Coronary artery (tissue), 2 donors: ENCODE results near the gene ZDHHC17.
A peak's percentile ranks its signal among the peaks of the same experiment; 100 is the strongest.

Experiments used
- DNase-seq: peaks from one replicate; pipeline ENCODE4 v3.0.0-alpha.2; 2017; ENCODE audit warnings: low spot score
- H3K27ac ChIP-seq, 2 donors: fragments of 200-600 bp; sonication (generic); one replicate each; pipeline ENCODE4 v1.5.1; 2016 to 2019
- H3K4me3 ChIP-seq: fragments of 200-600 bp; sonication (generic); 2 replicates; pipeline ENCODE4 v1.5.1; 2016; ENCODE audit warnings: mild to moderate bottlenecking, moderate library complexity
- TF ChIP-seq, protein P1 (sequence below): fragments of 200-600 bp; sonication (generic); IDR thresholded peaks from one replicate; pipeline ENCODE4 v1.5.1; 2019; ENCODE audit warnings: antibody characterized with exemption

The ZDHHC17 gene, protein sequence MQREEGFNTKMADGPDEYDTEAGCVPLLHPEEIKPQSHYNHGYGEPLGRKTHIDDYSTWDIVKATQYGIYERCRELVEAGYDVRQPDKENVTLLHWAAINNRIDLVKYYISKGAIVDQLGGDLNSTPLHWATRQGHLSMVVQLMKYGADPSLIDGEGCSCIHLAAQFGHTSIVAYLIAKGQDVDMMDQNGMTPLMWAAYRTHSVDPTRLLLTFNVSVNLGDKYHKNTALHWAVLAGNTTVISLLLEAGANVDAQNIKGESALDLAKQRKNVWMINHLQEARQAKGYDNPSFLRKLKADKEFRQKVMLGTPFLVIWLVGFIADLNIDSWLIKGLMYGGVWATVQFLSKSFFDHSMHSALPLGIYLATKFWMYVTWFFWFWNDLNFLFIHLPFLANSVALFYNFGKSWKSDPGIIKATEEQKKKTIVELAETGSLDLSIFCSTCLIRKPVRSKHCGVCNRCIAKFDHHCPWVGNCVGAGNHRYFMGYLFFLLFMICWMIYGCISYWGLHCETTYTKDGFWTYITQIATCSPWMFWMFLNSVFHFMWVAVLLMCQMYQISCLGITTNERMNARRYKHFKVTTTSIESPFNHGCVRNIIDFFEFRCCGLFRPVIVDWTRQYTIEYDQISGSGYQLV

DNA sequence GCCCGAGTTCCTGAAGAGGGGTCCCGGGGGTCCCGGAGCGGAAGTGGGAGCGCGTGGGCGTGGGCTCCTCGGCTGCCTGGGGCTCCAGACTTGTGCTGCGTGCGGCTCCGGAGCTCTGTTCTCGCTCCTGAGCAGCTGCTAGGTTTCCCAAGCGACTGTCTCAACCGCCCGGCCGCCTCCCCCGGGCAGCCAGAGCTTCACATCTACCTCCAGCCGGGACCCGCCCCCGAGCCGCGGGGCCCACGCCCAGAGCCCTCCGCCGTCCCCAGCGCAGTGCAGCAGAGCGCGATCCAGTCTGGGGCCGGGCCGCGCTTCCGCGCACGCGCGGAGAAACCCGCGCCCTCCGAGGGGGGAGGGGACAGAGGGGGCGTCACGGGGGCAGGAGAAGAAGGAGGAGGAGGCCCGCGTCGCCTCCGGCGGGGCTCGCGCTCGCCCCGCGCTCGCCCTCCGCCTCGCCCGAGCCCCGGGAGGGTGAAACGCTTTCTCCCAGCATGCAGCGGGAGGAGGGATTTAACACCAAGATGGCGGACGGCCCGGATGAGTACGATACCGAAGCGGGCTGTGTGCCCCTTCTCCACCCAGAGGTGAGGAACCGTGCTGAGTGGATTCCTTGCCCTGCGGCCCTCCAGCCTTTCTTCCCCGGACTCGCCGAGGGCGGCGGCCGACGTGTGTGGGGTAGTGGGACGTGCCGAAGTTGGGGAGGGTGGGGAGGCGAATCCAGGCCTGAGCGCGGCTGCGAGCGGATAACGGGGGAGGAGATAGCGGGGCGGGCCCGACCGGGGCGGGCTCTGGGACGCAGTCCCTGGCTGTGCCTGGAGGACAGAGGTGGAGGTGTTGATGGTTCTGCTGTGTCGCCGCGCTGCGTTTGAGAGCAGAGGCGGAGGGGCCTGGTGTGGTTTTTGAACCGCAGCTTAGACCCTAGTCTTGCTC, at the start of gene ZDHHC17:
ZDHHC17 (plus strand) TSS at position 370 of the 930 bp plus-strand sequence; CDS start at position 492, 122 bp downstream.
- TF ChIP-seq, protein P1, sequence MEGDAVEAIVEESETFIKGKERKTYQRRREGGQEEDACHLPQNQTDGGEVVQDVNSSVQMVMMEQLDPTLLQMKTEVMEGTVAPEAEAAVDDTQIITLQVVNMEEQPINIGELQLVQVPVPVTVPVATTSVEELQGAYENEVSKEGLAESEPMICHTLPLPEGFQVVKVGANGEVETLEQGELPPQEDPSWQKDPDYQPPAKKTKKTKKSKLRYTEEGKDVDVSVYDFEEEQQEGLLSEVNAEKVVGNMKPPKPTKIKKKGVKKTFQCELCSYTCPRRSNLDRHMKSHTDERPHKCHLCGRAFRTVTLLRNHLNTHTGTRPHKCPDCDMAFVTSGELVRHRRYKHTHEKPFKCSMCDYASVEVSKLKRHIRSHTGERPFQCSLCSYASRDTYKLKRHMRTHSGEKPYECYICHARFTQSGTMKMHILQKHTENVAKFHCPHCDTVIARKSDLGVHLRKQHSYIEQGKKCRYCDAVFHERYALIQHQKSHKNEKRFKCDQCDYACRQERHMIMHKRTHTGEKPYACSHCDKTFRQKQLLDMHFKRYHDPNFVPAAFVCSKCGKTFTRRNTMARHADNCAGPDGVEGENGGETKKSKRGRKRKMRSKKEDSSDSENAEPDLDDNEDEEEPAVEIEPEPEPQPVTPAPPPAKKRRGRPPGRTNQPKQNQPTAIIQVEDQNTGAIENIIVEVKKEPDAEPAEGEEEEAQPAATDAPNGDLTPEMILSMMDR = no peak
- Histone ChIP-seq H3K27ac (peak within 1 kb of the TSS; percentile 90 to 98), H3K4me3 (peak within 1 kb of the TSS; percentile 94)
- peak; percentile 94 for DNase-seq

GRCh38 chr12:76714415-76714814, 49.5 kb upstream of the ZDHHC17 start:
- DNase-seq = no peak
- H3K4me3 ChIP-seq = no peak overlapping the region
- no peak overlapping the region for H3K27ac ChIP-seq
- TF ChIP-seq, protein P1 = no peak

GRCh38 chr12:76714861-76715260, 49.1 kb upstream of the ZDHHC17 start:
- no peak for DNase-seq
- H3K4me3 ChIP-seq = no peak overlapping the region
- H3K27ac ChIP-seq = no peak overlapping the region
- TF ChIP-seq, protein P1 = no peak

- DNase-seq = no peak
- H3K4me3 ChIP-seq = no peak overlapping the region
- TF ChIP-seq, protein P1 = no peak
- no peak overlapping the region for H3K27ac ChIP-seq
Observed at GRCh38 chr12:76715332-76715731, 48.6 kb upstream of the ZDHHC17 start.

DNA sequence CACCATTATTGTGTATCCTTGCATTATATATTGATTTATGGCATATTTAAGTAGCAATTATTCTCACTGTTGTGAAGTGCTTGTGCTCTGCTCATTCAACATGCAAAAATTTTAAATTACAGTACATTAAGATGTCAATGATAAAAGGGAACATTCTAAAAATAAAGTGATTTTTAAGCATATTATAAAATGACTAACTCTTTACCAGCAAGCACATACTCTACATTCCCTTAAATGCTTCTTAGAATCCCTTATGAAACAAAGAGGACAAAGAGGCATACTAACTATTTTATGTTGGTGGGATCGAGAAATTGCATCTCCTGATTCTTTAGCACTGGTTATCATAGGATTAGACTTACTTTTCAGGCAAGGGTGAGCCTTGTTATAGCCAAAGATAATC, 46.6 kb upstream of the ZDHHC17 start:
- no peak for DNase-seq
- Histone ChIP-seq H3K27ac (no peak overlapping the region), H3K4me3 (no peak overlapping the region)
- TF ChIP-seq, protein P1 = no peak

DNA sequence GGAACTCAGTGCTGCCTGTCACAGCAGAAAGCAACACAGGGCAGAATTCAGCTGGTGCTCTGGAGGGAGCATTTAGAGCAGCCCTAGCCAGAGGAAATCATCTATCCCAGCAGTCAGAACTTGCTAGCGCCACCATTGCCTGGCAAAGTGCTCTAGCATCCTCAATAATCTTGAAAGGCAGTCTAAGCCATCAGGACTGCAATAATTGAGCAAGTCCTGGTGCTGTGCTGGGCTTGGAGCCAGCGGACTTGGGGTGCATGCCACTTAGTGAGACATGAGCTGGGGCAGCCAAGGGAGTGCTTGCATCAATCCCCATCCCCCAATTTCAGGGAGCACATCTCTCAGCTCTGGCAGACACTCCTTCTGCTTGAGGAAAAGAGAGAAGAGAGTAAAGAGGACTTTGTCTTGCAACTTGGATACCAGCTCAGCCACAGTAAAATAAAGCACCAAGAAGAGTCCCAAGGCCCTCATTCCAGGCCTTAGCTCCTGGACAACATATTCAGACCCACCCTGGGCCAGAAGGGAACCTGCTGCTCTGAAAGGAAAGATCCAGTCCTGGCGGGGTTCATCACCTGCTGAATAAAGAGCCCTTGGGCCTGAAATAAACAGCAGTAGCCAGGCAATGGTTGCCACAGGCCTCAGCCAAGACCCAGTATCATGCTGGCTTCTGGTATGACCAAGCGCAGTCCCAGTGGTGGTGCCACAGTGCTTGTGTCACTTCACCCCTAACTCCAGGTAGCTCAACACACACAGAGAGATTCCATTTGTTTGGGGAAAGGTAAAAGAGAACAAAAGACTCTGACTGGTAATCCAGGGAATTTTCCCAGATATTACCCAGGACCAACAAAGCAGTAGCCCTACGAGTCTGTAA, 44.5 kb upstream of the ZDHHC17 start:
- no peak for DNase-seq
- no peak overlapping the region for H3K4me3 ChIP-seq
- TF ChIP-seq, protein P1 = no peak
- no peak overlapping the region for H3K27ac ChIP-seq
